Measurements from ENCODE around the gene NKAPL. TPM values are rescaled to one million over a fixed set of nuclear protein-coding genes. Genes with fewer than 3 reads are reported as not detected.

NKAPL gene
- 6.6 and 12.0 TPM in 2 replicates for polyA plus RNA-seq

DNA sequence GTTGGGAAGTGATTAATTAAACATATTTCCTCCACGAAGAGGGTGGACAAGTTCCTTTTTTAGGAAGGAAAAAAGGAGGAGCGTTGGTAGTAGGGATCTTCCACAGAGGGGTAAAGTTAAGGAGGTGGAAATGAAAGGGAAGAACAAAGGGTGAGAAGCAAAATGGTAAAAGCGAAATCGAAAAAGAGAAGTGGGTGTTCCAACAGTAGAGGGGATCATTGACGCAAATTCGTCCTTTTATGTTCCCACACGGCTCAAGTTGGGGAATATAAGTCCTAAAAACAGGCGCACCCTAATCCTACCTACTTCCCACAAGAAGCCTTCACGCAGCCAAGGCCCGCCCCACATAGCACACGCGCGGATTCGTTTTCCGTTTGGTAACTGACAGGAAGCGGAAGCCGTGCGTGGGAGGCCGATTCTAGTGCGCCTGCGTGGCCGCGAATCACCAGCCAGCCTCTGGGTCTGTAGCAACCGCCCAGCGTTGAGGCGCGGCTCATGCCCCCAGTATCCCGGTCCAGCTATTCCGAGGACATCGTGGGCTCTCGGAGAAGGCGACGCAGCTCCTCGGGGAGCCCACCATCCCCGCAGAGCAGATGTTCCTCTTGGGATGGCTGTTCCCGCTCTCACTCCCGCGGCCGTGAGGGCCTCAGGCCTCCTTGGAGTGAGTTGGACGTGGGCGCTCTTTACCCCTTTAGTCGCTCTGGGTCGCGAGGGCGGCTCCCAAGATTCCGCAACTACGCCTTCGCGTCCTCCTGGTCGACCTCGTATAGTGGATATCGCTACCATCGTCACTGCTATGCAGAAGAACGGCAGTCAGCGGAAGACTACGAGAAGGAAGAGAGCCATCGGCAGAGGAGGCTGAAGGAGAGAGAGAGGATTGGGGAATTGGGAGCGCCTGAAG is at the start of gene NKAPL:
Gene NKAPL (plus strand): TSS at position 421 of the 901 bp plus-strand sequence. CDS start 75 bp downstream, at position 496.

DNA sequence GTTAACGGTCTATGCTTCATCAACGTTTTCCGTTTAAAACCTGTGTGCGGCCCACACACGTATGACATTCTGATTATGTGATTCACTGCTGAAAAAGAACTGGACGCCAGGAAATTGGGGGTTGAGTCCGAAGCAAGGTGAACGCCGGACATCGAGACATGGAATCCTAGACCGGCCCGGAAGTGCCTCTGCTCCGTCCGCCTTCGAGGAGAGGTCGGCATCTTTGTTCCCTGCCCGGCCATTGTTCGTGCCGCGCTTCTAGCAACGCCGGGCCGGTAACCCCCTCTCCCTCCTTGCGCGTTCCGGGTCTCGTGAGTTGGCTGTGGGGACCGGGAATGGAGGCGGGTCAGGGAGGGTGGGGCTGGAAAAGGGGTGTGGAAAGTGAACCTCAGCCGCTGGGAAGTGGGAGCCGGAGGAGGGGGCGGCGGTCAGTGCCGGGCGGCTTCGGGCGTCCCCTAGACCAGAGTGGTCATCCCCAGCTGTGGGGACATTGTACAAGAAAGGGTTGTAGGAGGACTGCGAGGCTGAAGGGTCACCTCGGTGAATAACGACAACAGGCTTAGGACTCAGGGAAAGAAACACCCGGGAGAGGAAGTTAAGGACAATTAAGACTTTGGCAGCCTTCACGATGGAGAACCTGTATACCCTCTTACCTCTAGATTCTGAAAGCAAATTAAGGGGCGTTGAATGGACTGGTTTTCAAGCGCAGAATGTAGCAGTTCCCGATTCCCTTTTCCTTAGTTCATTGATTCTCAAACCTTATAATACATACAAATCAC is 33.9 kb upstream of the NKAPL start, which contains the start of gene ZSCAN9:
Gene ZSCAN9 (plus strand): TSS at position 220 of the 779 bp plus-strand sequence. CDS start 1,810 bp downstream, outside the sequence.

DNA sequence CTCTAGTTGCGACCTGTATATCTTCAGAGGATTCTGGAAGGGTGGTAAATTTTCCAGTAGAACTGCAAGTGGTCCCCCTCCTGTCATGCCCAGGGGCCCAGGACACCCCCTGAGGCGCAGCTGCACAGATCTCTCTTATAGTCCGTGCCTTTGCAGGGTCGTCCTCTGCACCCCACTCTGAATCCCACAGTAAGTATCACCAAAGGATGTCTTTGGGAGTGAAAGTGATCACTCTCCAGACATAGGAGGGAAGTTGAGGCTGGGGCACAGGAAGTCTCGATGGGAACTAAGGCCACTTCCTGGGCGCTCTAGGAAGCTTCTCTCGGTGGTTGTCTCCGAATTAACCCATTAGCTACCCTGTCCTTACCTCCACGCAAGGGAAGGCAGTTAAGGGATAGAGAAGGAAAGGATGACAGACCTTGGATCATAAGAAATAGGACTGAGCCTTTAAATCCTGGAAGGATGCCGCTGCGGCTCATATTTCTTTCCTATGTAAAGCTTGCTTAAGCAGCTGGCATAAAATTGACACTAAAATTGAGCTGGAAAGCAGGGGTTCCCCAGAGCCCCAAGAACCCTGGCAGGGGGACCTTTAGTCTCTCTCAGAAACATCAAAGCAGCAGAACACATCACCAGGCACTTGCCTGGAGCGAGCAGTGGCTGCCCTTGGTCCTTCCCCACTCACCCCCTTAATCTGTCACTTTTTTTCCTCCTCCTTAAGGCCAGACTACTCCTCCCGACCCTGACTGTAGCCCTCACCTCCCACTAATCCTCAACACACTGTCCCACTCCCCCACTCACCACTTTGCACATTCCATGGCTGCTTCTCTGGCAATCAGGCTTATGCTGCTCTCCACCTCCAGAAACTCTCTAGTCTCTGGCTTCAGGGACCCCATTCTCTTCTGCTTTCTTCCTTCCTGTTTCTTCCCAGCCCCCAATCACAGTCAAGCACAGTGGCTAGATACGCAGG is 6.8 kb upstream of the NKAPL start, which contains the start of gene ZKSCAN4:
Gene ZKSCAN4 (minus strand): TSS at position 261 of the 967 bp plus-strand sequence. CDS start 289 bp downstream, outside the sequence.

GRCh38 chr6:28266962-28267694 is 8.0 kb downstream of the NKAPL start, which contains the start of gene ZSCAN26:
Gene ZSCAN26 (plus strand): TSS chr6:28267143. CDS start chr6:28271920, 4,777 bp downstream.

GRCh38 chr6:28281288-28282064 is 22.4 kb downstream of the NKAPL start, which contains the start of gene PGBD1:
Gene PGBD1 (plus strand): TSS chr6:28281572. CDS start chr6:28283814, 2,242 bp downstream.

Other genes with a start within 250 kb of the NKAPL start
- gene ZNF165, start 178.7 kb upstream of the NKAPL start, polyA plus RNA-seq, result 1.7 and 6.1 TPM in 2 replicates
- 0.43 and 6.8 TPM in 2 replicates for gene ZSCAN16, start 134.7 kb upstream of the NKAPL start, polyA plus RNA-seq
- 4.5 and 4.8 TPM in 2 replicates for gene ZKSCAN8, start 117.4 kb upstream of the NKAPL start, polyA plus RNA-seq
- 3.0 and 9.8 TPM in 2 replicates for gene ZSCAN9, start 34.0 kb upstream of the NKAPL start, polyA plus RNA-seq
- gene ZKSCAN4, start 7.0 kb upstream of the NKAPL start, polyA plus RNA-seq, result 0.23 and 2.5 TPM in 2 replicates
- 18.7 and 19.7 TPM in 2 replicates for gene ZSCAN26, start 7.8 kb downstream of the NKAPL start, polyA plus RNA-seq
- 3.1 and 7.1 TPM in 2 replicates for gene PGBD1, start 22.3 kb downstream of the NKAPL start, polyA plus RNA-seq
- 2.4 and 5.7 TPM in 2 replicates for gene ZSCAN31, start 76.9 kb downstream of the NKAPL start, polyA plus RNA-seq
- gene ZKSCAN3, start 90.7 kb downstream of the NKAPL start, polyA plus RNA-seq, result 2.8 TPM in 1 of 2 replicates, not detected in the other
- gene ZSCAN12, start 140.4 kb downstream of the NKAPL start, polyA plus RNA-seq, result 2.2 and 2.8 TPM in 2 replicates
- gene ZSCAN23, start 184.2 kb downstream of the NKAPL start, polyA plus RNA-seq, result 1.2 TPM in 1 of 2 replicates, not detected in the other